ENCODE data around the gene SEMA4A.

SEMA4A gene

DNA sequence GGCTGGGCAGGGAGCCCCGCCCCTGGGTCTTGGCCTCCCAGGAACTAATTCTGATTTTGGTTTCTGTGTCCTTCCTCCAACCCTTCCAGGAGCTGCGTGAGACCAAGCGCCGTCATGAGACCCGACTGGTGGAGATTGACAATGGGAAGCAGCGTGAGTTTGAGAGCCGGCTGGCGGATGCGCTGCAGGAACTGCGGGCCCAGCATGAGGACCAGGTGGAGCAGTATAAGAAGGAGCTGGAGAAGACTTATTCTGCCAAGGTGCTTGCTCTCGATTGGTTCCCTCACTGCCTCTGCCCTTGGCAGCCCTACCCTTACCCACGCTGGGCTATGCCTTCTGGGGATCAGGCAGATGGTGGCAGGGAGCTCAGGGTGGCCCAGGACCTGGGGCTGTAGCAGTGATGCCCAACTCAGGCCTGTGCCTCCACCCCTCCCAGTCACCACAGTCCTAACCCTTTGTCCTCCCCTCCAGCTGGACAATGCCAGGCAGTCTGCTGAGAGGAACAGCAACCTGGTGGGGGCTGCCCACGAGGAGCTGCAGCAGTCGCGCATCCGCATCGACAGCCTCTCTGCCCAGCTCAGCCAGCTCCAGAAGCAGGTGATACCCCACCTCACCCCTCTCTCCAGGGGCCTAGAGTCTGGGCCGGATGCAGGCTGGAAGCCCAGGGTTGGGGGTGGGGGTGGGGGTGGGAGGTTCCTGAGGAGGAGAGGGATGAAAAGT, 18.5 kb upstream of the SEMA4A start:
- H3K27ac ChIP-seq = no peak overlapping the region
- H3K4me3 ChIP-seq (ENCODE audit: low read depth, low read length) = no peak overlapping the region
- H3K36me3 ChIP-seq (replicated peaks) = peaks cover 82% of the 10 kb centered on the region
- TF ChIP-seq, protein P1, sequence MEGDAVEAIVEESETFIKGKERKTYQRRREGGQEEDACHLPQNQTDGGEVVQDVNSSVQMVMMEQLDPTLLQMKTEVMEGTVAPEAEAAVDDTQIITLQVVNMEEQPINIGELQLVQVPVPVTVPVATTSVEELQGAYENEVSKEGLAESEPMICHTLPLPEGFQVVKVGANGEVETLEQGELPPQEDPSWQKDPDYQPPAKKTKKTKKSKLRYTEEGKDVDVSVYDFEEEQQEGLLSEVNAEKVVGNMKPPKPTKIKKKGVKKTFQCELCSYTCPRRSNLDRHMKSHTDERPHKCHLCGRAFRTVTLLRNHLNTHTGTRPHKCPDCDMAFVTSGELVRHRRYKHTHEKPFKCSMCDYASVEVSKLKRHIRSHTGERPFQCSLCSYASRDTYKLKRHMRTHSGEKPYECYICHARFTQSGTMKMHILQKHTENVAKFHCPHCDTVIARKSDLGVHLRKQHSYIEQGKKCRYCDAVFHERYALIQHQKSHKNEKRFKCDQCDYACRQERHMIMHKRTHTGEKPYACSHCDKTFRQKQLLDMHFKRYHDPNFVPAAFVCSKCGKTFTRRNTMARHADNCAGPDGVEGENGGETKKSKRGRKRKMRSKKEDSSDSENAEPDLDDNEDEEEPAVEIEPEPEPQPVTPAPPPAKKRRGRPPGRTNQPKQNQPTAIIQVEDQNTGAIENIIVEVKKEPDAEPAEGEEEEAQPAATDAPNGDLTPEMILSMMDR (IDR thresholded peaks at IDR 0.05; ENCODE audit: low read depth, low read length, missing control alignments) = no peak
- no peaks in the 10 kb centered on the region for H3K27me3 ChIP-seq (replicated peaks)
- in situ Hi-C loops (cut with HindIII; ENCODE audit: low pct_ligation_motif_present, low sequenced_read_pairs) = no loop called here
- DNase-seq = no peak

GRCh38 chr1:156135930-156136871, 17.2 kb upstream of the SEMA4A start:
- Histone ChIP-seq H3K36me3 (replicated peaks) (peaks cover 87% of the 10 kb centered on the region), H3K27ac (no peak overlapping the region), H3K27me3 (replicated peaks) (no peaks in the 10 kb centered on the region), H3K4me3 (ENCODE audit: low read depth, low read length) (no peak overlapping the region)
- in situ Hi-C loops (cut with HindIII; ENCODE audit: low pct_ligation_motif_present, low sequenced_read_pairs) = no loop called here
- TF ChIP-seq, protein P1 (IDR thresholded peaks at IDR 0.05; ENCODE audit: low read depth, low read length, missing control alignments) = no peak
- no peak for DNase-seq

GRCh38 chr1:156136970-156137483, 16.4 kb upstream of the SEMA4A start:
- Histone ChIP-seq H3K27ac (no peak overlapping the region), H3K36me3 (replicated peaks) (peaks cover 81% of the 10 kb centered on the region), H3K27me3 (replicated peaks) (no peaks in the 10 kb centered on the region), H3K4me3 (ENCODE audit: low read depth, low read length) (no peak overlapping the region)
- no peak for DNase-seq
- in situ Hi-C loops (cut with HindIII; ENCODE audit: low pct_ligation_motif_present, low sequenced_read_pairs) = no loop called here
- TF ChIP-seq, protein P1 (IDR thresholded peaks at IDR 0.05; ENCODE audit: low read depth, low read length, missing control alignments) = peak; percentile 51

DNA sequence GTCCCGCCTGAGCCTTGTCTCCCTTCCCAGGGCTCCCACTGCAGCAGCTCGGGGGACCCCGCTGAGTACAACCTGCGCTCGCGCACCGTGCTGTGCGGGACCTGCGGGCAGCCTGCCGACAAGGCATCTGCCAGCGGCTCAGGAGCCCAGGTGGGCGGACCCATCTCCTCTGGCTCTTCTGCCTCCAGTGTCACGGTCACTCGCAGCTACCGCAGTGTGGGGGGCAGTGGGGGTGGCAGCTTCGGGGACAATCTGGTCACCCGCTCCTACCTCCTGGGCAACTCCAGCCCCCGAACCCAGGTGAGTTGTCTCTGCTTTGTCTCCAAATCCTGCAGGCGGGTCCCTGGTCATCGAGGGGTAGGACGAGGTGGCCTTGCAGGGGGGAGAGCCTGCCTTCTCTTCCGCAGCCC, 14.9 kb upstream of the SEMA4A start:
- Histone ChIP-seq H3K27ac (no peak overlapping the region), H3K4me3 (ENCODE audit: low read depth, low read length) (no peak overlapping the region), H3K27me3 (replicated peaks) (no peaks in the 10 kb centered on the region), H3K36me3 (replicated peaks) (peaks cover 71% of the 10 kb centered on the region)
- in situ Hi-C loops (cut with HindIII; ENCODE audit: low pct_ligation_motif_present, low sequenced_read_pairs) = no loop called here
- TF ChIP-seq, protein P1 (IDR thresholded peaks at IDR 0.05; ENCODE audit: low read depth, low read length, missing control alignments) = no peak
- DNase-seq = no peak

GRCh38 chr1:156140879-156141707, 12.3 kb upstream of the SEMA4A start:
- Histone ChIP-seq H3K4me3 (ENCODE audit: low read depth, low read length) (no peak overlapping the region), H3K27ac (no peak overlapping the region), H3K36me3 (replicated peaks) (peaks cover 45% of the 10 kb centered on the region), H3K27me3 (replicated peaks) (no peaks in the 10 kb centered on the region)
- no peak for DNase-seq
- in situ Hi-C loops (cut with HindIII; ENCODE audit: low pct_ligation_motif_present, low sequenced_read_pairs) = no loop called here
- TF ChIP-seq, protein P1 (IDR thresholded peaks at IDR 0.05; ENCODE audit: low read depth, low read length, missing control alignments) = peak; percentile 75

All from brain microvascular endothelial cell (primary cell).